Neural progenitor cell (in vitro differentiated cells): ENCODE results near the gene SRBD1. TPM values are rescaled to one million over a fixed set of nuclear protein-coding genes. Genes with fewer than 3 reads are reported as not detected.

Experiments
- DNase-seq: peaks from one replicate; pipeline ENCODE4 v3.0.0-alpha.2; 2016; ENCODE audit warnings: low spot score
- H2AFZ ChIP-seq: fragments of 200-600 bp; sonication (generic); replicated peaks from 2 replicates; pipeline ENCODE4 v1.6.1; 2016; ENCODE audit warnings: antibody characterized with exemption
- H3F3A ChIP-seq: fragments of 200-600 bp; sonication (generic); 2 replicates; pipeline ENCODE4 v1.6.1; 2016; ENCODE audit warnings: antibody characterized with exemption, low read depth
- H3K27ac ChIP-seq: fragments of 200-600 bp; sonication (generic); 2 replicates; pipeline ENCODE4 v1.5.1; 2016; ENCODE audit warnings: mild to moderate bottlenecking
- H3K27me3 ChIP-seq: fragments of 200-600 bp; sonication (generic); 2 replicates; pipeline ENCODE4 v1.6.1; 2016; ENCODE audit warnings: mild to moderate bottlenecking, moderate library complexity
- H3K36me3 ChIP-seq: fragments of 200-600 bp; sonication (generic); 2 replicates; pipeline ENCODE4 v1.5.1; 2016
- H3K4me1 ChIP-seq: fragments of 200-600 bp; sonication (generic); 2 replicates; pipeline ENCODE4 v1.6.1; 2016; ENCODE audit warnings: mixed run types
- H3K4me2 ChIP-seq: fragments of 200-600 bp; sonication (generic); 2 replicates; pipeline ENCODE4 v1.6.1; 2016
- H3K4me3 ChIP-seq: fragments of 200-600 bp; sonication (generic); 2 replicates; pipeline ENCODE4 v1.5.1; 2016
- H3K79me2 ChIP-seq: fragments of 200-600 bp; sonication (generic); 2 replicates; pipeline ENCODE4 v1.6.1; 2016; ENCODE audit warnings: low read depth
- H3K9ac ChIP-seq: fragments of 200-600 bp; sonication (generic); 2 replicates; pipeline ENCODE4 v1.6.1; 2016
- H3K9me3 ChIP-seq: fragments of 200-600 bp; sonication (generic); 2 replicates; pipeline ENCODE4 v1.5.1; 2016; ENCODE audit warnings: low read depth
- H4K20me1 ChIP-seq: fragments of 200-600 bp; sonication (generic); 2 replicates; pipeline ENCODE4 v1.6.1; 2016; ENCODE audit warnings: low read depth
- H3K27ac Mint-ChIP-seq: 3 replicates; pipeline ENCODE4 v1.8.0; 2021; ENCODE audit warnings: mixed read lengths
- H3K27me3 Mint-ChIP-seq: 2 replicates; pipeline ENCODE4 v1.8.0; 2022; ENCODE audit warnings: low read depth, mild to moderate bottlenecking, inconsistent platforms, moderate library complexity, mixed read lengths; ENCODE audit not compliant: insufficient read depth
- H3K36me3 Mint-ChIP-seq: 3 replicates; pipeline ENCODE4 v1.8.0; 2021; ENCODE audit warnings: mixed read lengths
- H3K4me1 Mint-ChIP-seq: 3 replicates; pipeline ENCODE4 v1.8.0; 2021; ENCODE audit warnings: mixed read lengths
- H3K4me3 Mint-ChIP-seq: 3 replicates; pipeline ENCODE4 v1.8.0; 2021; ENCODE audit warnings: mild to moderate bottlenecking, moderate library complexity, mixed read lengths
- H3K9me3 Mint-ChIP-seq: 3 replicates; pipeline ENCODE4 v1.8.0; 2020; ENCODE audit warnings: mixed read lengths
- CTCF ChIP-seq: fragments of 200-600 bp; sonication (generic); IDR thresholded peaks from 2 replicates; pipeline ENCODE4 v1.5.1; 2017; ENCODE audit warnings: antibody characterized with exemption, mild to moderate bottlenecking
- EZH2 ChIP-seq: fragments of 200-600 bp; sonication (generic); IDR thresholded peaks from 2 replicates; pipeline ENCODE4 v1.6.1; 2017; ENCODE audit warnings: antibody characterized with exemption, mild to moderate bottlenecking, moderate library complexity
- EZH2phosphoT487 ChIP-seq: fragments of 200-600 bp; sonication (generic); IDR thresholded peaks from 2 replicates; pipeline ENCODE4 v1.6.1; 2017; ENCODE audit warnings: antibody characterized with exemption
- total RNA-seq: library from RNA; depleted of rRNA; stranded (reverse); fragments of >200 nt; gene quantifications from 2 replicates; pipeline ENCODE4 v1.2.3, GENCODE V29; 2015; ENCODE audit warnings: low replicate concordance

Gene SRBD1
- total RNA-seq, 1 donor from 2014 or later: 37.2 TPM

GRCh38 chr2:45394842-45395241, 216.2 kb downstream of the SRBD1 start:
- no peaks in the 10 kb centered on the region for H3K36me3 ChIP-seq
- TF ChIP-seq EZH2phosphoT487 (no peak), EZH2 (no peak), CTCF (no peak)
- H3K4me3 Mint-ChIP-seq: no peak overlapping the region
- peaks cover 19% of the 10 kb centered on the region for H3F3A ChIP-seq
- no peaks in the 10 kb centered on the region for H4K20me1 ChIP-seq
- peaks cover 29% of the 10 kb centered on the region for H3K4me1 ChIP-seq
- peaks cover 23% of the 10 kb centered on the region for H3K4me1 Mint-ChIP-seq
- H3K79me2 ChIP-seq: no peaks in the 10 kb centered on the region
- H3K4me2 ChIP-seq: no peak overlapping the region
- no peak overlapping the region for H3K4me3 ChIP-seq
- H2AFZ ChIP-seq: no peak overlapping the region
- H3K9me3 Mint-ChIP-seq: no peaks in the 10 kb centered on the region
- H3K9ac ChIP-seq: no peak overlapping the region
- peak; percentile 6 for DNase-seq
- H3K27me3 Mint-ChIP-seq: no peaks in the 10 kb centered on the region
- peaks cover 5% of the 10 kb centered on the region for H3K36me3 Mint-ChIP-seq
- H3K9me3 ChIP-seq: no peaks in the 10 kb centered on the region
- no peak overlapping the region for H3K27ac Mint-ChIP-seq
- H3K27me3 ChIP-seq: no peaks in the 10 kb centered on the region
- H3K27ac ChIP-seq: no peak overlapping the region

GRCh38 chr2:45394216-45394615, 216.9 kb downstream of the SRBD1 start:
- no peaks in the 10 kb centered on the region for H4K20me1 ChIP-seq
- H3K4me1 ChIP-seq: peaks cover 36% of the 10 kb centered on the region
- Mint-ChIP-seq H3K9me3 (no peaks in the 10 kb centered on the region), H3K27ac (no peak overlapping the region), H3K27me3 (no peaks in the 10 kb centered on the region), H3K4me1 (peaks cover 23% of the 10 kb centered on the region), H3K36me3 (peaks cover 10% of the 10 kb centered on the region), H3K4me3 (no peak overlapping the region)
- no peak overlapping the region for H3K4me2 ChIP-seq
- peaks cover under 1% of the 10 kb centered on the region for H3K36me3 ChIP-seq
- H3K27ac ChIP-seq: no peak overlapping the region
- H3K27me3 ChIP-seq: no peaks in the 10 kb centered on the region
- no peaks in the 10 kb centered on the region for H3K79me2 ChIP-seq
- no peak for DNase-seq
- TF ChIP-seq EZH2 (no peak), CTCF (no peak), EZH2phosphoT487 (no peak)
- H3F3A ChIP-seq: peaks cover 25% of the 10 kb centered on the region
- no peak overlapping the region for H3K9ac ChIP-seq
- no peak overlapping the region for H3K4me3 ChIP-seq
- H2AFZ ChIP-seq: no peak overlapping the region
- no peaks in the 10 kb centered on the region for H3K9me3 ChIP-seq

GRCh38 chr2:45391866-45392265, 219.2 kb downstream of the SRBD1 start:
- Histone ChIP-seq H3K79me2 (no peaks in the 10 kb centered on the region), H2AFZ (no peak overlapping the region), H4K20me1 (no peaks in the 10 kb centered on the region), H3K27ac (no peak overlapping the region), H3K9me3 (no peaks in the 10 kb centered on the region), H3K36me3 (peaks cover 8% of the 10 kb centered on the region), H3K4me2 (peak overlapping the region; percentile 70), H3K4me1 (peaks cover 38% of the 10 kb centered on the region), H3K9ac (no peak overlapping the region), H3K27me3 (no peaks in the 10 kb centered on the region), H3K4me3 (no peak overlapping the region), H3F3A (peaks cover 25% of the 10 kb centered on the region)
- Mint-ChIP-seq H3K9me3 (no peaks in the 10 kb centered on the region), H3K36me3 (peaks cover 20% of the 10 kb centered on the region), H3K27ac (no peak overlapping the region), H3K27me3 (no peaks in the 10 kb centered on the region), H3K4me3 (no peak overlapping the region), H3K4me1 (peaks cover 23% of the 10 kb centered on the region)
- TF ChIP-seq EZH2 (no peak), CTCF (no peak)
- DNase-seq: no peak
